Gastrocnemius medialis (tissue), 4 donors: ENCODE results near the gene PPP2R5E.

ENCODE experiments used
- CTCF ChIP-seq, 5 experiments: fragments of 450-650 bp in 3 of 5; fragments of 200-600 bp in 2 of 5; sonication (generic) in 2 of 5; IDR thresholded peaks in 4 of 5; conservative IDR thresholded peaks in 1 of 5; 1 replicate in 4 of 5; 2 replicates in 1 of 5; pipeline ENCODE4 v1.5.1; 2016 to 2019; ENCODE audit warnings: antibody characterized with exemption in 5 of 5, mild to moderate bottlenecking in 3 of 5, moderate library complexity in 3 of 5
- POLR2A ChIP-seq, 2 donors: fragments of 450-650 bp; IDR thresholded peaks; one replicate each; pipeline ENCODE4 v1.6.1; 2017; ENCODE audit warnings: antibody characterized with exemption in 2 of 2, mild to moderate bottlenecking in 2 of 2, moderate library complexity in 2 of 2

GRCh38 chr14:63483315-63483714, 59.9 kb downstream of the PPP2R5E start:
- TF ChIP-seq CTCF (IDR thresholded peaks at IDR 0.05 in 4 of 5, conservative IDR thresholded peaks at IDR 0.05 in 1 of 5), result no peak
- no peak for TF ChIP-seq POLR2A (IDR thresholded peaks at IDR 0.05)
